Activated CD4-positive, alpha-beta T cell treated with anti-CD3 and anti-CD28 coated beads, Interleukin-2, amount 10 ng/mL, durations not matched to agents 7 days and 5 days (primary cell): ENCODE measurements around the gene DMTF1. TPM values are rescaled to one million over a fixed set of nuclear protein-coding genes. Genes with fewer than 3 reads are reported as not detected.
"Not testable (repeated sequence)": the region's sequence is repeated elsewhere in the genome, so short reads cannot be mapped to it uniquely, and the experiment has no call there.

Experiments used
- CTCF ChIA-PET: fragments of 350-600 bp; sonication (Branson Sonifier 250); formaldehyde crosslinking; loops from one replicate; lab custom pipeline; 2021; ENCODE audit warnings: antibody characterized with exemption; lab: Charles Lee
- POLR2A ChIA-PET: fragments of 350-600 bp; sonication (Branson Sonifier 250); formaldehyde crosslinking; loops from one replicate; lab custom pipeline; 2021; ENCODE audit warnings: antibody characterized with exemption; lab: Charles Lee
- DNase-seq: peaks from one replicate; pipeline ENCODE4 v3.0.0-alpha.2; 2020
- H3K27ac Mint-ChIP-seq: one replicate; pipeline ENCODE4 v1.8.0; 2021; ENCODE audit warnings: mild to moderate bottlenecking, moderate library complexity, mixed read lengths
- H3K27me3 Mint-ChIP-seq: one replicate; pipeline ENCODE4 v1.8.0; 2021; ENCODE audit warnings: mixed read lengths
- H3K36me3 Mint-ChIP-seq: one replicate; pipeline ENCODE4 v1.8.0; 2021; ENCODE audit warnings: low read depth, mixed read lengths
- H3K4me1 Mint-ChIP-seq: one replicate; pipeline ENCODE4 v1.8.0; 2021; ENCODE audit warnings: mixed read lengths
- H3K4me3 Mint-ChIP-seq: one replicate; pipeline ENCODE4 v1.8.0; 2021; ENCODE audit warnings: mild to moderate bottlenecking, moderate library complexity, mixed read lengths
- H3K9me3 Mint-ChIP-seq: one replicate; pipeline ENCODE4 v1.8.0; 2021; ENCODE audit warnings: mixed read lengths
- total RNA-seq, 2 experiments: library from RNA; stranded (reverse); gene quantifications; one replicate each; pipeline ENCODE4 v1.2.3, GENCODE V29; 2021

The DMTF1 gene
- total RNA-seq, 2 experiments from 2014 or later: 102 to 111 TPM

GRCh38 chr7:87220026-87220733, 67.9 kb downstream of the DMTF1 start:
- H3K4me1 Mint-ChIP-seq: peaks cover 31% of the 10 kb centered on the region
- peaks cover 7% of the 10 kb centered on the region for H3K27me3 Mint-ChIP-seq
- H3K27ac Mint-ChIP-seq: peak overlapping the region; percentile 98
- POLR2A ChIA-PET: interaction anchor here (1.1 to 2.4 kb wide), 2 partner anchors 68 to 125 kb away, joined by 3 to 12 read pairs; partner anchors contain the start of gene DMTF1
- CTCF ChIA-PET: interaction anchor here (0.5 to 1.7 kb wide), 6 partner anchors 9 to 72 kb away, joined by 3 to 8 read pairs (median 5); partner anchors contain the start of gene DMTF1
- peak overlapping the region; percentile 99 for H3K4me3 Mint-ChIP-seq
- peak; percentile 84 for DNase-seq
- H3K36me3 Mint-ChIP-seq: peaks cover 30% of the 10 kb centered on the region
- no peaks in the 10 kb centered on the region for H3K9me3 Mint-ChIP-seq

DNA sequence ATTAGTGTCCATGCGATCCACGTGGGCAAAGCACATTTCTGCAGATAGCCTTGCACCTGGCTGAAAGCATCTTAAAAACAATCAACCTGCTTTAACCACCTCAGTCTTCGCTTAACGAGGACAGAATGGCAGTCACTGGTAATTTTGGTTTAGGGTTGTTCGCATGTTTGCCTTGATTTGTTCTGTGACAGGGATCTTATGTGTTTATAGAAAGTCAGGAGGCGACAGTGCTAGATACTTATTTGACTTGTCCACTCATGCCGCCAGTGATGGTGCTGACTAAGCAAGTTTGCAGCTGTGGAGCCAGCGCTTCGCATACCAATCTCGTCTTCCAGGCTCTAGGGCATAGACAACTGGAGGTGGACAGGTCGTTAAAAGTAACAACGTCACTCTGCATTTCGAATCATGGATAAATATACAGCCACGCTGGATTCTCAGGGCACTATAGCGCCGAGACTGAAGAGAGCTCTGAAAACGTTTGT, 68.5 kb downstream of the DMTF1 start:
- CTCF ChIA-PET: interaction anchor here (1.0 to 1.7 kb wide), 2 partner anchors 67 to 72 kb away, joined by 3 to 5 read pairs; no protein-coding TSS in a partner anchor
- POLR2A ChIA-PET: interaction anchor here (1.1 to 2.4 kb wide), 2 partner anchors 68 to 124 kb away, joined by 3 to 12 read pairs; partner anchors contain the start of gene DMTF1
- peaks cover 26% of the 10 kb centered on the region for H3K36me3 Mint-ChIP-seq
- H3K4me1 Mint-ChIP-seq: peaks cover 28% of the 10 kb centered on the region
- H3K27ac Mint-ChIP-seq: peak overlapping the region; percentile 50
- H3K9me3 Mint-ChIP-seq: no peaks in the 10 kb centered on the region
- H3K4me3 Mint-ChIP-seq: peak overlapping the region; percentile 99
- DNase-seq: no peak
- H3K27me3 Mint-ChIP-seq: peaks cover 7% of the 10 kb centered on the region

GRCh38 chr7:87223666-87224065, 71.4 kb downstream of the DMTF1 start:
- H3K36me3 Mint-ChIP-seq: peaks cover 10% of the 10 kb centered on the region
- DNase-seq: no peak
- no peak overlapping the region for H3K4me3 Mint-ChIP-seq
- no peak overlapping the region for H3K27ac Mint-ChIP-seq
- ChIA-PET CTCF (interaction anchor here (1.6 kb wide), 1 partner anchor 13 kb away, joined by 3 read pairs; no protein-coding TSS in a partner anchor), POLR2A (no interaction called here)
- no peaks in the 10 kb centered on the region for H3K9me3 Mint-ChIP-seq
- peaks cover 17% of the 10 kb centered on the region for H3K4me1 Mint-ChIP-seq
- peaks cover 7% of the 10 kb centered on the region for H3K27me3 Mint-ChIP-seq

DNA sequence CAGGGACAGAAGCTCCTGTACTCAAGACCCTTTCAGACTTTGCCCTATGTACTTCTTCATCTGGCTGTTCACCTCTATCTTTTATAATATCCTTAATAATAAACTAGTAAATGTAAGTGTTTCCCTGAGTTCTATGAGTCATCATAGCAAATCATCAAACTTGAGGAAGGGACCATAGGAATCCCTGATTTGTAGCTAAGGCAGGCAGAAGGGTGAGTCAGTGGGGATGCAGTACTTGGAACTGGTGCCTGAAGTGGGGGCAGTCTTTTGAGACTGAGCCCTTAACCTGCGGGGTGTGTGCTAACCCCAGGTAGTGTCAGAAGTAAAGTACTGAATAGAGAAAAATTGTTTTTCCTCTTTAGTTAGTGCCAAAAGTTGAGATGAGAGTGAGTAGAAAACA, 73.4 kb downstream of the DMTF1 start:
- Mint-ChIP-seq H3K4me3 (no peak overlapping the region), H3K4me1 (peaks cover 15% of the 10 kb centered on the region), H3K27me3 (peaks cover 7% of the 10 kb centered on the region), H3K36me3 (no peaks in the 10 kb centered on the region), H3K9me3 (no peaks in the 10 kb centered on the region), H3K27ac (no peak overlapping the region)
- CTCF ChIA-PET: no interaction called here
- POLR2A ChIA-PET: no interaction called here
- no peak for DNase-seq

GRCh38 chr7:87226495-87226894, 74.2 kb downstream of the DMTF1 start:
- Mint-ChIP-seq H3K27me3 (peaks cover 1% of the 10 kb centered on the region), H3K4me3 (no peak overlapping the region), H3K27ac (no peak overlapping the region), H3K9me3 (no peaks in the 10 kb centered on the region), H3K36me3 (no peaks in the 10 kb centered on the region), H3K4me1 (peaks cover 10% of the 10 kb centered on the region)
- ChIA-PET POLR2A (no interaction called here), CTCF (no interaction called here)
- no peak for DNase-seq

- Mint-ChIP-seq H3K36me3 (no peaks in the 10 kb centered on the region), H3K4me3 (no peak overlapping the region), H3K4me1 (peaks cover 7% of the 10 kb centered on the region), H3K9me3 (no peaks in the 10 kb centered on the region), H3K27ac (no peak overlapping the region), H3K27me3 (peaks cover 4% of the 10 kb centered on the region)
- no peak for DNase-seq
- ChIA-PET POLR2A (no interaction called here), CTCF (no interaction called here)
Observed at GRCh38 chr7:87231258-87231657, 79.0 kb downstream of the DMTF1 start.

DNA sequence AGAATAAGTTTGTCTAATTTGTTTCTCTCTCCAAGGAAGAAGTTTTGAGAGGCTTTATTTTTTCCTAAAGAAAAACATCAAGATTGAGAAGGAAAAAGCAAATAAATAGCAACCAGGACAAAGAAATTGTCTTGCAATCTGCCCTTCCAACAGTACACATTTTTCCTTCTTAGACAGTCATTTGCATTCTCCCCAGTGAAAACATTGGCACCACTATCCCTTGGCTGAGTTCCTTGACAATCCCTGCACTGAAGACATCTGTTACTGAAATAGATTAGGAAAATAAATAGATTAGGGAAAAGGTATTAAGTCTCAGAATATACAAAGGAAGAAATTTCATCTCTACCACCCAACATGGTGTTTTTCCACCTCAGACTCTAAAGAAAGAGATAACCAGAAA, 79.5 kb downstream of the DMTF1 start:
- Mint-ChIP-seq H3K27ac (no peak overlapping the region), H3K4me1 (peaks cover 2% of the 10 kb centered on the region), H3K27me3 (peaks cover 4% of the 10 kb centered on the region), H3K4me3 (no peak overlapping the region), H3K9me3 (no peaks in the 10 kb centered on the region), H3K36me3 (no peaks in the 10 kb centered on the region)
- DNase-seq: no peak
- ChIA-PET CTCF (no interaction called here), POLR2A (no interaction called here)

- DNase-seq: no peak
- Mint-ChIP-seq H3K27me3 (peaks cover 11% of the 10 kb centered on the region), H3K36me3 (no peaks in the 10 kb centered on the region), H3K4me1 (peaks cover 5% of the 10 kb centered on the region), H3K27ac (no peak overlapping the region), H3K4me3 (no peak overlapping the region), H3K9me3 (no peaks in the 10 kb centered on the region)
- ChIA-PET POLR2A (no interaction called here), CTCF (no interaction called here)
Observed at GRCh38 chr7:87234949-87235348, 82.7 kb downstream of the DMTF1 start.

DNA sequence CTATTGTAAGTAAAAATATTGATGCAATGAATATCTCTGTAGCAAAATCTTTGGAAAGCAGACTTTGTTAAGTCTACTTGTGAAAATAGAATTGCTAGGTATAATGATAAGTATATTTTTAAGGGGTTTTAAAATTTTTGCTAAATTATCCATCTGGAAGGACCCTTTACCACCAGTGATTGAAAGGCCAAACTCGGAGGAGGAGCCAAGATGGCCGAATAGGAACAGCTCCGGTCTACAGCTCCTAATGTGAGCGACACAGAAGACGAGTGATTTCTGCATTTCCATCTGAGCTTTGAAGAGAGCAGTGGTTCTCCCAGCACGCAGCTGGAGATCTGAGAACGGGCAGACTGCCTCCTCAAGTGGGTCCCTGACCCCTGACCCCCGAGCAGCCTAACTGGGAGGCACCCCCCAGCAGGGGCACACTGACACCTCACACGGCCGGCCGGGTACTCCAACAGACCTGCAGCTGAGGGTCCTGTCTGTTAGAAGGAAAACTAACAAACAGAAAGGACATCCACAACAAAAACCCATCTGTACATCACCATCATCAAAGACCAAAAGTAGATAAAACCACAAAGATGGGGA, 86.3 kb downstream of the DMTF1 start:
- H3K36me3 Mint-ChIP-seq, POLR2A ChIA-PET, H3K27ac Mint-ChIP-seq, H3K4me1 Mint-ChIP-seq, DNase-seq, H3K4me3 Mint-ChIP-seq, CTCF ChIA-PET, H3K9me3 Mint-ChIP-seq: not testable (repeated sequence)
- peaks cover 14% of the 10 kb centered on the region for H3K27me3 Mint-ChIP-seq

- POLR2A ChIA-PET, CTCF ChIA-PET: not testable (repeated sequence)
Observed at GRCh38 chr7:87245671-87246070, 93.4 kb downstream of the DMTF1 start.

More at GRCh38 chr7:87245671-87246070, 93.4 kb downstream of the DMTF1 start:
- not testable (repeated sequence) for H3K27ac Mint-ChIP-seq, H3K4me1 Mint-ChIP-seq, H3K36me3 Mint-ChIP-seq, H3K4me3 Mint-ChIP-seq, DNase-seq
- Mint-ChIP-seq H3K27me3 (peaks cover 21% of the 10 kb centered on the region), H3K9me3 (peaks cover 13% of the 10 kb centered on the region)

Other genes with a start within 250 kb of the DMTF1 start
- 1 to 10 TPM; 3.0 to 3.1 TPM for gene ELAPOR2, start 92.8 kb upstream of the DMTF1 start, total RNA-seq
- 10 to 100 TPM; 46.2 to 51.6 TPM for gene TMEM243, start 67.3 kb downstream of the DMTF1 start, total RNA-seq
- 10 to 100 TPM; 12.9 to 14.2 TPM for gene CROT, start 193.2 kb downstream of the DMTF1 start, total RNA-seq